IMR-90 (cell line): ENCODE measurements around the gene TMEM154. TPM values are rescaled to one million over a fixed set of nuclear protein-coding genes. Genes with fewer than 3 reads are reported as not detected.

Source experiments
- ATAC-seq: fragments of 200-7000 bp; cut with Tn5 transposase; 2 replicates; pipeline ENCODE4 v1.9.1; 2020; ENCODE audit warnings: low read depth, mild to moderate bottlenecking, moderate library complexity
- BruUV-seq: library from RNA; stranded (reverse); fragments of 400-500 nt; replicated peaks from 2 replicates; lab custom pipeline; 2021; lab: Mats Ljungman, UMichigan
- CTCF ChIA-PET: fragments of 300-600 bp; formaldehyde crosslinking; extraction: SDS; loops from one replicate; lab custom pipeline; 2021; ENCODE audit warnings: antibody characterized with exemption; lab: Yijun Ruan, JAX
- POLR2A ChIA-PET: fragments of 300-600 bp; sonication (Branson Sonifier 250); formaldehyde crosslinking; loops from one replicate; lab custom pipeline; 2022; ENCODE audit warnings: antibody characterized with exemption; ENCODE audit not compliant: unreplicated experiment; lab: Charles Lee
- DNase-seq: peaks from one replicate; pipeline ENCODE4 v3.0.0; 2013
- H2AFZ ChIP-seq: replicated peaks from 2 replicates; pipeline ENCODE3; 2013; ENCODE audit warnings: low read length, mild to moderate bottlenecking; ENCODE audit not compliant: poor library complexity
- H2AK5ac ChIP-seq: 2 replicates; pipeline ENCODE4 v1.6.1; 2013; ENCODE audit warnings: low read depth, low read length, inconsistent platforms
- H2AK9ac ChIP-seq: replicated peaks from 2 replicates; pipeline ENCODE3; 2013; ENCODE audit warnings: mild to moderate bottlenecking, low read depth, low read length, moderate library complexity; ENCODE audit not compliant: poor library complexity
- H2BK120ac ChIP-seq: 2 replicates; pipeline ENCODE4 v1.6.1; 2013; ENCODE audit warnings: low read depth, low read length, inconsistent platforms
- H2BK15ac ChIP-seq: 3 replicates; pipeline ENCODE4 v1.6.1; 2013; ENCODE audit warnings: low read depth, low read length, inconsistent platforms
- H2BK20ac ChIP-seq: 2 replicates; pipeline ENCODE4 v1.6.1; 2013; ENCODE audit warnings: low read depth, mild to moderate bottlenecking, inconsistent platforms, low read length, moderate library complexity
- H2BK5ac ChIP-seq: 2 replicates; pipeline ENCODE4 v1.6.1; 2013; ENCODE audit warnings: mild to moderate bottlenecking, low read depth, low read length, inconsistent platforms; ENCODE audit not compliant: poor library complexity, severe bottlenecking
- H3K14ac ChIP-seq: replicated peaks from 2 replicates; pipeline ENCODE4 v1.6.1; 2013; ENCODE audit warnings: low read depth, low read length, inconsistent platforms
- H3K18ac ChIP-seq: 2 replicates; pipeline ENCODE4 v1.6.1; 2013; ENCODE audit warnings: low read depth, low read length, control low read depth
- H3K23ac ChIP-seq: 2 replicates; pipeline ENCODE4 v1.6.1; 2013; ENCODE audit warnings: low read depth, low read length, inconsistent platforms
- H3K27ac ChIP-seq: 2 replicates; pipeline ENCODE4 v1.5.1; 2013; ENCODE audit warnings: mild to moderate bottlenecking, control low read depth, low read length; ENCODE audit not compliant: insufficient read depth
- H3K27me3 ChIP-seq: 2 replicates; pipeline ENCODE4 v1.6.1; 2013; ENCODE audit warnings: low read length; ENCODE audit not compliant: control insufficient read depth, insufficient read depth
- H3K36me3 ChIP-seq: 2 replicates; pipeline ENCODE4 v1.6.1; 2013; ENCODE audit warnings: low read length, mixed read lengths; ENCODE audit not compliant: control insufficient read depth, insufficient read depth
- H3K4ac ChIP-seq: 2 replicates; pipeline ENCODE4 v1.6.1; 2013; ENCODE audit warnings: low read depth, low read length, inconsistent platforms
- H3K4me1 ChIP-seq: 2 replicates; pipeline ENCODE4 v1.6.1; 2013; ENCODE audit warnings: low read length, mixed read lengths; ENCODE audit not compliant: control insufficient read depth, insufficient read depth
- H3K4me2 ChIP-seq: 2 replicates; pipeline ENCODE4 v1.6.1; 2013; ENCODE audit warnings: low read depth, mild to moderate bottlenecking, control low read depth, low read length, moderate library complexity
- H3K4me3 ChIP-seq: 2 replicates; pipeline ENCODE4 v1.5.1; 2013; ENCODE audit warnings: low read depth, mild to moderate bottlenecking, control low read depth, low read length, moderate library complexity; ENCODE audit not compliant: insufficient read depth
- H3K56ac ChIP-seq: 2 replicates; pipeline ENCODE4 v1.6.1; 2013; ENCODE audit warnings: low read length, inconsistent platforms; ENCODE audit not compliant: insufficient read depth; ENCODE audit errors: extremely low read depth
- H3K79me1 ChIP-seq, 2 experiments: 2 replicates each; pipeline ENCODE4 v1.6.1; 2013; ENCODE audit warnings: low read length in 2 of 2, inconsistent platforms in 1 of 2, low read depth in 1 of 2
- H3K9ac ChIP-seq: 2 replicates; pipeline ENCODE4 v1.6.1; 2013; ENCODE audit warnings: low read depth, low read length, control low read depth
- H3K9me1 ChIP-seq: 2 replicates; pipeline ENCODE4 v1.6.1; 2013; ENCODE audit warnings: low read length, inconsistent platforms; ENCODE audit not compliant: insufficient read depth
- H3K9me3 ChIP-seq: 2 replicates; pipeline ENCODE4 v1.6.1; 2013; ENCODE audit warnings: low read length; ENCODE audit not compliant: control insufficient read depth, insufficient read depth
- H4K20me1 ChIP-seq: 2 replicates; pipeline ENCODE4 v1.6.1; 2013; ENCODE audit warnings: low read length, inconsistent platforms; ENCODE audit not compliant: insufficient read depth
- H4K5ac ChIP-seq: 2 replicates; pipeline ENCODE4 v1.6.1; 2013; ENCODE audit warnings: mild to moderate bottlenecking, low read depth, low read length, control low read depth
- H4K8ac ChIP-seq, 2 experiments: 2 replicates each; pipeline ENCODE4 v1.6.1; 2013; ENCODE audit warnings: low read depth in 2 of 2, low read length in 2 of 2, control low read depth in 1 of 2, inconsistent platforms in 1 of 2
- H4K91ac ChIP-seq: 2 replicates; pipeline ENCODE4 v1.6.1; 2013; ENCODE audit warnings: low read depth, low read length, inconsistent platforms; ENCODE audit not compliant: insufficient read depth
- BHLHE40 ChIP-seq: fragments of 150-350 bp; IDR thresholded peaks from 2 replicates; pipeline ENCODE4 v1.6.1; 2016; ENCODE audit warnings: mild to moderate bottlenecking, low read depth, low read length
- CEBPB ChIP-seq: IDR thresholded peaks from 2 replicates; pipeline ENCODE4 v1.6.1; 2012; ENCODE audit warnings: low read depth, low read length, improper control_type of control experiment
- CTCF ChIP-seq: conservative IDR thresholded peaks from 2 replicates; pipeline ENCODE4 v1.5.1; 2012; ENCODE audit warnings: mild to moderate bottlenecking, low read depth, low read length, improper control_type of control experiment
- FOS ChIP-seq: fragments of 150-350 bp; IDR thresholded peaks from 2 replicates; pipeline ENCODE4 v1.6.1; 2016; ENCODE audit warnings: low read depth, low read length
- MAFK ChIP-seq: IDR thresholded peaks from 2 replicates; pipeline ENCODE4 v1.6.1; 2012; ENCODE audit warnings: low read depth, low read length, improper control_type of control experiment
- MAZ ChIP-seq: IDR thresholded peaks from 2 replicates; pipeline ENCODE4 v1.6.1; 2012; ENCODE audit warnings: low read depth, mild to moderate bottlenecking, low read length, improper control_type of control experiment, moderate library complexity, borderline replicate concordance
- MXI1 ChIP-seq: IDR thresholded peaks from 2 replicates; pipeline ENCODE4 v1.6.1; 2012; ENCODE audit warnings: low read depth, mild to moderate bottlenecking, low read length, moderate library complexity, borderline replicate concordance
- NFE2L2 ChIP-seq: fragments of 150-350 bp; IDR thresholded peaks from 2 replicates; pipeline ENCODE4 v1.6.1; 2016; ENCODE audit warnings: low read depth, mild to moderate bottlenecking, low read length
- POLR2A ChIP-seq: IDR thresholded peaks from 2 replicates; pipeline ENCODE4 v1.6.1; 2012; ENCODE audit warnings: mild to moderate bottlenecking, low read depth, low read length
- RAD21 ChIP-seq: IDR thresholded peaks from 2 replicates; pipeline ENCODE4 v1.6.1; 2012; ENCODE audit warnings: low read length, improper control_type of control experiment
- RCOR1 ChIP-seq: IDR thresholded peaks from 2 replicates; pipeline ENCODE4 v1.6.1; 2012; ENCODE audit warnings: mild to moderate bottlenecking, low read length, improper control_type of control experiment; ENCODE audit not compliant: insufficient replicate concordance
- RFX5 ChIP-seq: IDR thresholded peaks from 2 replicates; pipeline ENCODE4 v1.8.0; 2012; ENCODE audit warnings: low read depth, mild to moderate bottlenecking, low read length, moderate library complexity
- SMC3 ChIP-seq: fragments of 150-350 bp; IDR thresholded peaks from 2 replicates; pipeline ENCODE4 v1.6.1; 2016; ENCODE audit warnings: low read depth, mild to moderate bottlenecking, antibody characterized with exemption, low read length, moderate library complexity
- WGBS, 2 experiments: methylation state at CpG; one replicate each; pipeline versions ENCODE4 v1.1.5 to v1.1.7; 2013; ENCODE audit warnings: missing lambda C conversion rate in 2 of 2; ENCODE audit not compliant: insufficient read length in 1 of 2; ENCODE audit errors: extremely low coverage in 2 of 2; 5-methylcytosine and 5-hydroxymethylcytosine counted together
- dilution Hi-C: fragments of 300-500 bp; cut with HindIII; formaldehyde crosslinking; loops from one replicate; pipeline ENCODE4 v1.14.3; 2018; ENCODE audit warnings: low sequenced_read_pairs; ENCODE audit not compliant: unreplicated experiment
- in situ Hi-C: fragments of 300-500 bp; cut with MboI; formaldehyde crosslinking; loops from 3 replicates; pipeline ENCODE4 v1.14.3; 2019; ENCODE audit warnings: low sequenced_read_pairs, inconsistent platforms, mixed read lengths
- intact Hi-C: fragments of 100-400 bp; cut with micrococcal nuclease; formaldehyde crosslinking; loops from 2 replicates; pipeline ENCODE4 v1.10.0; 2022
- polyA plus RNA-seq, 3 experiments: library from polyadenylated mRNA; depleted of rRNA; stranded (reverse); fragments of >200 nt; gene quantifications; 2 replicates each; pipeline ENCODE4 v1.2.3, GENCODE V29; 2012; ENCODE audit warnings: low replicate concordance in 1 of 3
- total RNA-seq: library from RNA; depleted of rRNA; stranded (reverse); fragments of >200 nt; gene quantifications from 2 replicates; pipeline ENCODE4 v1.2.3, GENCODE V29; 2012
- TF ChIP-seq, protein P1 (sequence below): fragments of 150-350 bp; IDR thresholded peaks from 2 replicates; pipeline ENCODE4 v1.6.1; 2017; ENCODE audit warnings: mild to moderate bottlenecking, antibody characterized with exemption, low read length, low read depth
- TF ChIP-seq, protein P2 (sequence below): fragments of 150-350 bp; IDR thresholded peaks from 2 replicates; pipeline ENCODE4 v1.6.1; 2016; ENCODE audit warnings: low read depth, mild to moderate bottlenecking, low read length, moderate library complexity, borderline replicate concordance

The TMEM154 gene
- total and polyA plus RNA-seq, 2 of the 4 experiments (the other 2 are of a cell fraction), result 0.12 to 0.18 TPM

DNA sequence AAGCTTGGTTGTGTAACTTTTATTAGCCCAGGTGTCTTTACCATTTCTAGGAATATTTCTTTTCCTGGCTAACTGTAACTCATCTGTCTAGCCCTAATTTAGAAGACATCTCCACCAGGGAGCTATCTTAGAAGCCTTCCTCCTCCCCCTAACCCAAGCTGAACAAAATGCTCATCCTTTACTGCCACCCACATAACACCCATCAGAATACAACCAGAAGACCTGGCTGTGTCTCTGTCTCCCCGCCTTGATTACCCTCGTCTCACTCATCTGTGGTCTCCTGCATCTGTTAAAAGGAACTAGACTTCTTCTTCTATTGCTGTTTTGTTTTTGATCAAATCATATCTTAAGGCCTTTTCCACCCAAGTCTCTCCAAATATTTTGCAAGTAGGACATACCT, 4.8 kb upstream of the TMEM154 start:
- no peak overlapping the region for H3K27ac ChIP-seq
- no peaks in the 10 kb centered on the region for H3K36me3 ChIP-seq
- intact Hi-C loops, result no loop called here
- no peaks in the 10 kb centered on the region for H3K9me3 ChIP-seq
- in situ Hi-C loops, result no loop called here
- no peak overlapping the region for H2BK20ac ChIP-seq
- POLR2A ChIA-PET, result no interaction called here
- no peak overlapping the region for H3K9ac ChIP-seq
- no TSS peak for BruUV-seq
- no peaks in the 10 kb centered on the region for H3K4me1 ChIP-seq
- no peaks in the 10 kb centered on the region for H4K20me1 ChIP-seq
- TF ChIP-seq, protein P1, sequence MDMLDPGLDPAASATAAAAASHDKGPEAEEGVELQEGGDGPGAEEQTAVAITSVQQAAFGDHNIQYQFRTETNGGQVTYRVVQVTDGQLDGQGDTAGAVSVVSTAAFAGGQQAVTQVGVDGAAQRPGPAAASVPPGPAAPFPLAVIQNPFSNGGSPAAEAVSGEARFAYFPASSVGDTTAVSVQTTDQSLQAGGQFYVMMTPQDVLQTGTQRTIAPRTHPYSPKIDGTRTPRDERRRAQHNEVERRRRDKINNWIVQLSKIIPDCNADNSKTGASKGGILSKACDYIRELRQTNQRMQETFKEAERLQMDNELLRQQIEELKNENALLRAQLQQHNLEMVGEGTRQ, result no peak
- TF ChIP-seq CTCF, result no peak
- no peak for TF ChIP-seq RAD21
- no peak for TF ChIP-seq NFE2L2
- no peak for TF ChIP-seq MAZ
- TF ChIP-seq MAFK, result no peak
- no peak for TF ChIP-seq SMC3
- TF ChIP-seq, protein P2, sequence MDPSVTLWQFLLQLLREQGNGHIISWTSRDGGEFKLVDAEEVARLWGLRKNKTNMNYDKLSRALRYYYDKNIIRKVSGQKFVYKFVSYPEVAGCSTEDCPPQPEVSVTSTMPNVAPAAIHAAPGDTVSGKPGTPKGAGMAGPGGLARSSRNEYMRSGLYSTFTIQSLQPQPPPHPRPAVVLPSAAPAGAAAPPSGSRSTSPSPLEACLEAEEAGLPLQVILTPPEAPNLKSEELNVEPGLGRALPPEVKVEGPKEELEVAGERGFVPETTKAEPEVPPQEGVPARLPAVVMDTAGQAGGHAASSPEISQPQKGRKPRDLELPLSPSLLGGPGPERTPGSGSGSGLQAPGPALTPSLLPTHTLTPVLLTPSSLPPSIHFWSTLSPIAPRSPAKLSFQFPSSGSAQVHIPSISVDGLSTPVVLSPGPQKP, result no peak
- TF ChIP-seq MXI1, result no peak
- no peak for TF ChIP-seq FOS
- TF ChIP-seq BHLHE40, result no peak
- no peak for TF ChIP-seq RFX5
- TF ChIP-seq POLR2A, result no peak
- no peak for TF ChIP-seq CEBPB
- no peak for TF ChIP-seq RCOR1
- H4K5ac ChIP-seq, result no peak overlapping the region
- H2AFZ ChIP-seq, result no peak overlapping the region
- no peak overlapping the region for H2BK120ac ChIP-seq
- dilution Hi-C loops, result no loop called here
- no peak overlapping the region for H4K91ac ChIP-seq
- H3K56ac ChIP-seq, result no peak overlapping the region
- H3K4me2 ChIP-seq, result no peak overlapping the region
- no peak overlapping the region for H3K4ac ChIP-seq
- H3K9me1 ChIP-seq, result no peaks in the 10 kb centered on the region
- CTCF ChIA-PET, result interaction anchor here (0.6 kb wide), 1 partner anchor 1241 kb away, joined by 3 read pairs; no protein-coding TSS in a partner anchor
- H3K14ac ChIP-seq, result no peak overlapping the region
- H2BK5ac ChIP-seq, result no peak overlapping the region
- H2BK15ac ChIP-seq, result no peak overlapping the region
- H4K8ac ChIP-seq, result no peak overlapping the region
- DNase-seq (no peak), ATAC-seq (no peak)
- H3K79me1 ChIP-seq, result no peaks in the 10 kb centered on the region
- no peak overlapping the region for H3K4me3 ChIP-seq
- H3K23ac ChIP-seq, result no peak overlapping the region
- no peak overlapping the region for H2AK5ac ChIP-seq
- no peak overlapping the region for H2AK9ac ChIP-seq
- no CpG with 5 or more reads among the region's 2 CpGs for WGBS, 2 experiments
- no peak overlapping the region for H3K18ac ChIP-seq
- H3K27me3 ChIP-seq, result peaks cover 20% of the 10 kb centered on the region
